Mesenchymal stem cell (in vitro differentiated cells and primary cell): Measurements from ENCODE around the gene ARID3B.

Experiments
- DNase-seq: peaks from one replicate; pipeline ENCODE4 v3.0.0-alpha.2; 2013
- H2AFZ ChIP-seq: one replicate; pipeline ENCODE4 v1.6.1; 2013; ENCODE audit warnings: low read depth, mild to moderate bottlenecking, control low read depth, inconsistent platforms, low read length, moderate library complexity
- H2AK5ac ChIP-seq: 2 replicates; pipeline ENCODE4 v1.6.1; 2013; ENCODE audit warnings: low read length, moderate library complexity, mild to moderate bottlenecking, inconsistent platforms; ENCODE audit not compliant: severe bottlenecking
- H2BK120ac ChIP-seq: one replicate; pipeline ENCODE4 v1.6.1; 2013; ENCODE audit warnings: low read depth, mild to moderate bottlenecking, inconsistent platforms, low read length, moderate library complexity
- H2BK12ac ChIP-seq, 2 experiments: one replicate each; pipeline ENCODE4 v1.6.1; 2013; ENCODE audit warnings: inconsistent platforms in 2 of 2, low read length in 2 of 2, mild to moderate bottlenecking in 2 of 2, moderate library complexity in 2 of 2, control low read depth in 1 of 2
- H2BK15ac ChIP-seq: one replicate; pipeline ENCODE4 v1.6.1; 2013; ENCODE audit warnings: mild to moderate bottlenecking, low read depth, inconsistent platforms; ENCODE audit not compliant: poor library complexity, severe bottlenecking
- H2BK5ac ChIP-seq: 2 replicates; pipeline ENCODE4 v1.6.1; 2013; ENCODE audit warnings: low read depth, mild to moderate bottlenecking, low read length, control low read depth, inconsistent platforms; ENCODE audit not compliant: poor library complexity, severe bottlenecking
- H3K14ac ChIP-seq, 2 experiments: one replicate each; pipeline ENCODE4 v1.6.1; 2013; ENCODE audit warnings: inconsistent platforms in 2 of 2, low read length in 2 of 2, control low read depth in 1 of 2, mild to moderate bottlenecking in 1 of 2, moderate library complexity in 1 of 2
- H3K18ac ChIP-seq, 2 experiments: one replicate each; pipeline ENCODE4 v1.6.1; 2013; ENCODE audit warnings: inconsistent platforms in 2 of 2, low read length in 2 of 2, control low read depth in 1 of 2, low read depth in 1 of 2, mild to moderate bottlenecking in 1 of 2
- H3K23ac ChIP-seq, 2 experiments: one replicate each; pipeline ENCODE4 v1.6.1; 2013; ENCODE audit warnings: inconsistent platforms in 2 of 2, low read length in 2 of 2, mild to moderate bottlenecking in 2 of 2, moderate library complexity in 2 of 2, control low read depth in 1 of 2
- H3K27ac ChIP-seq: 2 replicates; pipeline ENCODE4 v1.5.1; 2013; ENCODE audit warnings: mild to moderate bottlenecking, moderate library complexity, low read length, control low read depth, inconsistent platforms; ENCODE audit not compliant: poor library complexity, severe bottlenecking
- H3K27me3 ChIP-seq, 2 experiments: 2 replicates each; pipeline versions ENCODE4 v1.6.1 to v1.7.0; 2013; ENCODE audit warnings: low read length in 2 of 2, mild to moderate bottlenecking in 2 of 2, moderate library complexity in 2 of 2, control low read depth in 1 of 2, inconsistent platforms in 1 of 2; ENCODE audit not compliant: control insufficient read depth in 1 of 2, insufficient read depth in 1 of 2
- H3K36me3 ChIP-seq, 2 experiments: 2 replicates each; pipeline versions ENCODE4 v1.6.1 to v1.7.0; 2013; ENCODE audit warnings: low read length in 2 of 2, control low read depth in 1 of 2, inconsistent platforms in 1 of 2, low read depth in 1 of 2, mild to moderate bottlenecking in 1 of 2; ENCODE audit not compliant: insufficient read depth in 2 of 2, control insufficient read depth in 1 of 2
- H3K4ac ChIP-seq, 2 experiments: one replicate each; pipeline ENCODE4 v1.6.1; 2013; ENCODE audit warnings: inconsistent platforms in 2 of 2, low read length in 2 of 2, mild to moderate bottlenecking in 2 of 2, moderate library complexity in 2 of 2, control low read depth in 1 of 2, low read depth in 1 of 2
- H3K4me1 ChIP-seq: 2 replicates; pipeline ENCODE4 v1.6.1; 2013; ENCODE audit warnings: low read depth, low read length, control low read depth; ENCODE audit not compliant: control insufficient read depth, insufficient read depth
- H3K4me2 ChIP-seq: 2 replicates; pipeline ENCODE4 v1.6.1; 2013; ENCODE audit warnings: low read length, mild to moderate bottlenecking, inconsistent platforms; ENCODE audit not compliant: poor library complexity, severe bottlenecking
- H3K4me3 ChIP-seq, 2 experiments: 2 replicates each; pipeline versions ENCODE4 v1.5.1 to v1.7.0; 2013; ENCODE audit warnings: low read length in 2 of 2, mild to moderate bottlenecking in 2 of 2, control low read depth in 1 of 2, low read depth in 1 of 2; ENCODE audit not compliant: insufficient read depth in 1 of 2
- H3K79me1 ChIP-seq: replicated peaks from 2 replicates; pipeline ENCODE4 v1.6.1; 2013; ENCODE audit warnings: mild to moderate bottlenecking, control low read depth, low read length, inconsistent platforms; ENCODE audit not compliant: poor library complexity, severe bottlenecking
- H3K9ac ChIP-seq: 2 replicates; pipeline ENCODE4 v1.7.0; 2013; ENCODE audit warnings: mild to moderate bottlenecking, low read length, moderate library complexity
- H3K9me3 ChIP-seq: 2 replicates; pipeline ENCODE4 v1.7.0; 2013; ENCODE audit warnings: mild to moderate bottlenecking, low read length; ENCODE audit not compliant: control insufficient read depth
- H4K8ac ChIP-seq: one replicate; pipeline ENCODE4 v1.6.1; 2013; ENCODE audit warnings: inconsistent platforms, mild to moderate bottlenecking, low read length, moderate library complexity
- H4K91ac ChIP-seq: one replicate; pipeline ENCODE4 v1.6.1; 2013; ENCODE audit warnings: mild to moderate bottlenecking, low read length, inconsistent platforms
- WGBS: methylation state at CpG from one replicate; pipeline ENCODE4 v1.1.7; 2013; ENCODE audit warnings: mixed read lengths; 5-methylcytosine and 5-hydroxymethylcytosine counted together

Gene ARID3B

DNA sequence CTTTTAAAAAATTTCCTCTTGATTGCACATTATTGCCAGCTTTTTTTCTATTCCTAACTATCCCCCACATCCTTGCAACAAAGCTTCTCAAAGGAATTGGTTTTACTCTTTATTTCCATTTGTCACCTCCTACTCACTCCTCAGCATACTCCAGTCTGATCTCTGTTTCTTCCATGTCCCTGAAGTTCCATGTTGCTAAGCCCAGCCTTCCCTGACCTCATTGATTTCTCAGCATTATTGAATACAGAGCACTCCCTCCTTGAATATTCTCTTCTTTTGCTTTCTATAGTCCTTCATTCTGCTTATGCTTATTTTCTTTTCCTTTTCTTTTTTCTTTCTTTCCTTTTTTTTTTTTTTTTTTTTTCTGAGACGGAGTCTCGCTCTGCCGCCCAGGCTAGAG lies 10.7 kb downstream of the ARID3B start:
- Histone ChIP-seq H3K4me3 (no peak overlapping the region), H2AFZ (no peak overlapping the region), H3K4me1 (peaks cover 1% of the 10 kb centered on the region), H3K4ac (no peak overlapping the region), H3K27ac (no peak overlapping the region), H2BK15ac (no peak overlapping the region), H2BK5ac (no peak overlapping the region), H3K27me3 (peaks cover 0 to 4% of the 10 kb centered on the region in 2 experiments), H3K4me2 (no peak overlapping the region), H3K79me1 (peaks cover 25% of the 10 kb centered on the region), H4K8ac (no peak overlapping the region), H3K36me3 (peaks cover 3 to 14% of the 10 kb centered on the region in 2 experiments), H3K23ac (no peak overlapping the region), H3K14ac (no peak overlapping the region), H2BK120ac (no peak overlapping the region), H2AK5ac (no peak overlapping the region), H3K9ac (no peak overlapping the region), H2BK12ac (no peak overlapping the region), H4K91ac (no peak overlapping the region), H3K9me3 (no peaks in the 10 kb centered on the region), H3K18ac (no peak overlapping the region)
- WGBS, result 100% methylated on average over 3 of the region's 3 CpGs
- no peak for DNase-seq

DNA sequence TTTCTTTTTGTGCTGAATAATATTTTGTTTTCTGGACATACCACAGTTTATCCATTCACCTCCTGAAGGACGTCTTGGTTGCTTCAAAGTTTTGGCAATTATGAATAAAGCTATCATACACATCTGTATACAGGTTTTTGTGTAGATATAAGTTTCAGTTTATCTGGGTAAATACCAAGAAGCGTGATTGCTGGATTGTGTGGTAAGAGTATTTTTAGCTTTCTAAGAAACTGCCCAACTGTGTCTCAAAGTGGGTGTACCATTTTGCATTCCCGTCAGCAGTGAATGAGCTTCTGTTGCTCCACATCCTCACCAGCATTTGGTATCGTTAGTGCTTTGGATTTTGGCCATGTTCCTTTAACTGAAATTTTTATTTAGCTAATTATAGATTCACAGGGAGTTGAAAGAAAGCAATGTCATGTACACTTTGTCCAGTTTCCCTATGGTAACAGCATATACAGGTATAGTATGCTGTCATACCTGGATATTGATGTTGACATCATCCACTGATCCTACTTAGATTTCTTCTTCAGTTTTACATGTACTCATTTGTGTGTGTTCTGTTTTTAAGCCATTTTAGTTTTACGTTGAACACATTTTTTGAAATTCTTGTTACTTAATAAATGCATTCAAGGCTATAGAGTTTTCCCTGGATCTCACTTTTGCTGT lies 11.9 kb downstream of the ARID3B start:
- H2BK5ac ChIP-seq, result no peak overlapping the region

DNA sequence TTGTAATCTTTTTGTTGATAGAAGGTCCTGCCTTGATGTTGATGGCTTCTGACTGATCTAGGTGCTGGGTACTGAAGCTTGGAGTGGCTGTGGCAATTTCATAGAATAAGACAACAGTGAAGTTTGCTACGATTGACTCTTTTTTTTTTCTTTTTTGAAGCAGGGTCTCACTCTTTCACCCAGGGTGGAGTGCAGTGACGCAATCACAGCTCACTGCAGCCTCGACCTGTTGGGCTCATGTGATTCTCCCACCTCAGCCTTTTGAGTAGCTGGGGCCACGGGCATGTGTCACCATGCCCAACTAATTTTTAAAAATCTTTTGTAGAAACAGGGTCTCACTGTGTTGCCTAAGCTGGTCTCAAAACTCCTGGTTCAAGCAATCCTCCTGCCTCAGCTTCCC lies 14.2 kb downstream of the ARID3B start:
- H3K23ac ChIP-seq, result no peak overlapping the region
- no peak overlapping the region for H3K4me3 ChIP-seq
- H2BK15ac ChIP-seq, result no peak overlapping the region
- no peak overlapping the region for H2BK5ac ChIP-seq
- peaks cover 16% of the 10 kb centered on the region for H3K79me1 ChIP-seq
- peaks cover 0 to 9% of the 10 kb centered on the region in 2 experiments for H3K36me3 ChIP-seq
- no peak overlapping the region for H3K27ac ChIP-seq
- H2AK5ac ChIP-seq, result no peak overlapping the region
- no peak overlapping the region for H3K4ac ChIP-seq
- peaks cover 1% of the 10 kb centered on the region for H3K4me1 ChIP-seq
- H4K8ac ChIP-seq, result no peak overlapping the region
- no peak overlapping the region for H3K9ac ChIP-seq
- H4K91ac ChIP-seq, result no peak overlapping the region
- H3K9me3 ChIP-seq, result no peaks in the 10 kb centered on the region
- no peak overlapping the region for H2AFZ ChIP-seq
- H3K27me3 ChIP-seq, result no peaks in the 10 kb centered on the region
- no peak overlapping the region for H3K4me2 ChIP-seq
- no peak overlapping the region for H2BK12ac ChIP-seq
- DNase-seq, result no peak
- 92% methylated on average over 4 of the region's 4 CpGs for WGBS
- no peak overlapping the region for H3K14ac ChIP-seq
- no peak overlapping the region for H3K18ac ChIP-seq
- no peak overlapping the region for H2BK120ac ChIP-seq

More for the DNA sequence above, 11.9 kb downstream of the ARID3B start:
- Histone ChIP-seq H3K27ac (no peak overlapping the region), H3K4ac (no peak overlapping the region), H2BK120ac (no peak overlapping the region), H3K18ac (no peak overlapping the region), H2BK12ac (no peak overlapping the region), H3K4me3 (no peak overlapping the region), H2AK5ac (no peak overlapping the region), H3K36me3 (peaks cover 3 to 14% of the 10 kb centered on the region in 2 experiments), H3K9ac (no peak overlapping the region), H2BK15ac (no peak overlapping the region), H4K8ac (no peak overlapping the region), H3K27me3 (peaks cover 0 to 4% of the 10 kb centered on the region in 2 experiments), H2AFZ (no peak overlapping the region), H3K4me2 (no peak overlapping the region), H3K79me1 (peaks cover 22% of the 10 kb centered on the region), H4K91ac (no peak overlapping the region), H3K4me1 (peaks cover 1% of the 10 kb centered on the region), H3K23ac (no peak overlapping the region), H3K14ac (no peak overlapping the region), H3K9me3 (no peaks in the 10 kb centered on the region)
- WGBS, result 99% methylated on average over 3 of the region's 5 CpGs
- no peak for DNase-seq

DNA sequence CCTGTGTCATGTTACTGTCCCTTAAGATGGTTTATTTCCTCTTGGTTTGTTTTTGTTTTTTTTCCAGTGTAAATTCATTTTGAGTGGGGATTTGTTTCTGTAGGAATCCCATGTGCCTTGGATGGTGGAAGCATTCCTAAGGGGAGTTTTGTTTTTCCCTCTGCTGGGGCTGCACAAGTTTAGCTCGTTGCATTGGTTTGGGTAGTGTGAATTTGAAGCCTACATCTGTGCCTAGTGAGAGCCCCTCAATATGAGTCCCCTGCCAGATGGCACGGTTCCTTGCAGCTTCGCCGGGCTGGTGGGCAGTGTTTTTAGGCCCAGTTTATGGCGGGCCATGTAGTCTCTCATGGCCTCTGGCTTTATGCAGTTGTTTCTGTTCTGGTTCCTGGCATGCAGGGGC lies 17.7 kb downstream of the ARID3B start:
- Histone ChIP-seq H3K79me1 (peaks cover 19% of the 10 kb centered on the region), H2AFZ (no peak overlapping the region), H2AK5ac (no peak overlapping the region), H3K4ac (no peak overlapping the region), H2BK5ac (no peak overlapping the region), H3K4me1 (peaks cover 1% of the 10 kb centered on the region), H3K4me3 (no peak overlapping the region), H3K27me3 (no peaks in the 10 kb centered on the region), H3K4me2 (no peak overlapping the region), H3K27ac (no peak overlapping the region), H3K9ac (no peak overlapping the region), H3K9me3 (no peaks in the 10 kb centered on the region), H3K36me3 (peaks cover 0 to 2% of the 10 kb centered on the region in 2 experiments), H2BK15ac (no peak overlapping the region), H2BK12ac (no peak overlapping the region), H3K23ac (no peak overlapping the region), H2BK120ac (no peak overlapping the region), H3K14ac (no peak overlapping the region), H4K91ac (no peak overlapping the region), H4K8ac (no peak overlapping the region), H3K18ac (no peak overlapping the region)
- DNase-seq, result no peak
- 98% methylated on average over 5 of the region's 5 CpGs for WGBS
